Natural killer cell (primary cell): ENCODE data around the gene ALOX15B. TPM values are rescaled to one million over a fixed set of nuclear protein-coding genes. Genes with fewer than 3 reads are reported as not detected.

Experiments used
- ATAC-seq, 3 donors: fragments of 150-1000 bp in 2 of 3; fragments of 200-7000 bp in 1 of 3; cut with Tn5 transposase; 1 replicate in 1 of 3; 2 replicates in 2 of 3; pipeline ENCODE4 v1.10.0; 2021; ENCODE audit warnings: mild to moderate bottlenecking in 2 of 3, moderate library complexity in 2 of 3
- DNase-seq, 2 donors: peaks; one replicate each; pipeline versions ENCODE4 v3.0.0 to v3.0.0-alpha.2; 2013 to 2021; ENCODE audit warnings: mixed read lengths in 1 of 2
- H3K27ac ChIP-seq: one replicate; pipeline ENCODE4 v1.5.1; 2013; ENCODE audit warnings: mild to moderate bottlenecking, low read length
- H3K27me3 ChIP-seq: one replicate; pipeline ENCODE4 v1.6.1; 2013; ENCODE audit warnings: low read length; ENCODE audit not compliant: control insufficient read depth, insufficient read depth
- H3K36me3 ChIP-seq: one replicate; pipeline ENCODE4 v1.6.1; 2013; ENCODE audit warnings: low read length; ENCODE audit not compliant: control insufficient read depth, insufficient read depth
- H3K4me1 ChIP-seq: one replicate; pipeline ENCODE4 v1.6.1; 2013; ENCODE audit warnings: low read length; ENCODE audit not compliant: control insufficient read depth, insufficient read depth
- H3K4me3 ChIP-seq: one replicate; pipeline ENCODE4 v1.5.1; 2013; ENCODE audit warnings: low read length
- H3K9me3 ChIP-seq: one replicate; pipeline ENCODE4 v1.6.1; 2013; ENCODE audit warnings: low read length; ENCODE audit not compliant: control insufficient read depth, insufficient read depth
- H3K27ac Mint-ChIP-seq, 2 donors: one replicate each; pipeline ENCODE4 v1.8.0; 2022; ENCODE audit warnings: mild to moderate bottlenecking in 2 of 2, mixed read lengths in 2 of 2, moderate library complexity in 1 of 2
- H3K27me3 Mint-ChIP-seq, 2 donors: one replicate each; pipeline ENCODE4 v1.8.0; 2022; ENCODE audit warnings: low read depth in 2 of 2, mixed read lengths in 2 of 2
- H3K36me3 Mint-ChIP-seq: one replicate; pipeline ENCODE4 v1.8.0; 2022; ENCODE audit warnings: mixed read lengths
- H3K4me1 Mint-ChIP-seq, 2 donors: one replicate each; pipeline ENCODE4 v1.8.0; 2022; ENCODE audit warnings: mixed read lengths in 2 of 2
- H3K4me3 Mint-ChIP-seq: one replicate; pipeline ENCODE4 v1.8.0; 2022; ENCODE audit warnings: mild to moderate bottlenecking, moderate library complexity, mixed read lengths
- H3K9me3 Mint-ChIP-seq, 2 donors: one replicate each; pipeline ENCODE4 v1.8.0; 2022; ENCODE audit warnings: mixed read lengths in 2 of 2
- WGBS: methylation state at CpG from one replicate; pipeline ENCODE4 v1.1.7; 2013; ENCODE audit warnings: missing lambda C conversion rate; ENCODE audit not compliant: insufficient coverage; 5-methylcytosine and 5-hydroxymethylcytosine counted together
- intact Hi-C: fragments of 100-400 bp; cut with micrococcal nuclease; formaldehyde crosslinking; loops from one replicate; pipeline ENCODE4 v1.14.2; 2022
- total RNA-seq, 4 donors: library from RNA; stranded (reverse); fragments of 120-200 nt in 1 of 4; gene quantifications; one replicate each; pipeline versions ENCODE4 v1.2.3 to v1.2.4, GENCODE V29; 2013 to 2022
- TF ChIP-seq, protein P1 (sequence below): fragments of 200-600 bp; IDR thresholded peaks from one replicate; pipeline ENCODE4 v1.8.0; 2022; ENCODE audit warnings: antibody characterized with exemption

ALOX15B gene
- total RNA-seq, 3 donors from 2014 or later (not counting 1 experiment from before 2014, with no cell fraction given), result not detected

DNA sequence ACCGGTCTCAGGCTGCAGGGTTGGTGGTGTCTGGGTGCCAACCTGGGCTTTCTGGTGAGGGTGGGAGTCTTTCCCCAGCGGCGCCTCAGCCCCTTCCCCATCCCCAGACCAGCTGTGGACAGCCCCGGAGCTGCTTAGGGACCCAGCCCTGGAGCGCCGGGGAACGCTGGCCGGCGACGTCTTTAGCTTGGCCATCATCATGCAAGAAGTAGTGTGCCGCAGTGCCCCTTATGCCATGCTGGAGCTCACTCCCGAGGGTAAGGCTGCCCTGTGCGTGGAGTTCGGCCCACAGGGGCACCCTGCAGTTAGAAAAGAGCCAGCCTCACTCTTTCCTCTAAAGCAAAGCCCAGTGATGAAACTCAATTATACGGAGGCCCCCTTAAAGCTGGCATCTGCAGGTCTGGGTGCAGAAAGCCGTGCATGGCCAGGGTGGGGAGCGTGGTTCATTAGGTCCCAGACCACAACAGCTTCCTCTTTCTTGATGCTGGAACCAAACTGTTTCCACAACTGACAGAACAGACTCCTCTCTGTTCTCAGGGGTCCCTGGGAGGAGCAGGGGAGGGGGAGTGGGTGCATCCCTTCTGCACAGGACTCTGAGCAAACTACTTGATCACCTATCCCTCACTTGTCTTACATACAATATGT is 25.7 kb upstream of the ALOX15B start:
- H3K9me3 Mint-ChIP-seq, result no peaks in the 10 kb centered on the region
- H3K27me3 Mint-ChIP-seq, result peaks cover 0 to 20% of the 10 kb centered on the region in 2 donors
- no peaks in the 10 kb centered on the region for H3K36me3 Mint-ChIP-seq
- Histone ChIP-seq H3K4me1 (peaks cover 30% of the 10 kb centered on the region), H3K4me3 (no peak overlapping the region), H3K9me3 (no peaks in the 10 kb centered on the region), H3K27ac (no peak overlapping the region), H3K27me3 (peaks cover 10% of the 10 kb centered on the region), H3K36me3 (no peaks in the 10 kb centered on the region)
- H3K4me3 Mint-ChIP-seq, result no peak overlapping the region
- DNase-seq, result no peak
- WGBS, result 65% methylated on average over 17 of the region's 17 CpGs
- no peak overlapping the region for H3K27ac Mint-ChIP-seq
- intact Hi-C loops, result no loop called here
- peaks cover 8 to 22% of the 10 kb centered on the region in 2 donors for H3K4me1 Mint-ChIP-seq
- ATAC-seq, result no peak
- TF ChIP-seq, protein P1, sequence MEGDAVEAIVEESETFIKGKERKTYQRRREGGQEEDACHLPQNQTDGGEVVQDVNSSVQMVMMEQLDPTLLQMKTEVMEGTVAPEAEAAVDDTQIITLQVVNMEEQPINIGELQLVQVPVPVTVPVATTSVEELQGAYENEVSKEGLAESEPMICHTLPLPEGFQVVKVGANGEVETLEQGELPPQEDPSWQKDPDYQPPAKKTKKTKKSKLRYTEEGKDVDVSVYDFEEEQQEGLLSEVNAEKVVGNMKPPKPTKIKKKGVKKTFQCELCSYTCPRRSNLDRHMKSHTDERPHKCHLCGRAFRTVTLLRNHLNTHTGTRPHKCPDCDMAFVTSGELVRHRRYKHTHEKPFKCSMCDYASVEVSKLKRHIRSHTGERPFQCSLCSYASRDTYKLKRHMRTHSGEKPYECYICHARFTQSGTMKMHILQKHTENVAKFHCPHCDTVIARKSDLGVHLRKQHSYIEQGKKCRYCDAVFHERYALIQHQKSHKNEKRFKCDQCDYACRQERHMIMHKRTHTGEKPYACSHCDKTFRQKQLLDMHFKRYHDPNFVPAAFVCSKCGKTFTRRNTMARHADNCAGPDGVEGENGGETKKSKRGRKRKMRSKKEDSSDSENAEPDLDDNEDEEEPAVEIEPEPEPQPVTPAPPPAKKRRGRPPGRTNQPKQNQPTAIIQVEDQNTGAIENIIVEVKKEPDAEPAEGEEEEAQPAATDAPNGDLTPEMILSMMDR, result no peak

DNA sequence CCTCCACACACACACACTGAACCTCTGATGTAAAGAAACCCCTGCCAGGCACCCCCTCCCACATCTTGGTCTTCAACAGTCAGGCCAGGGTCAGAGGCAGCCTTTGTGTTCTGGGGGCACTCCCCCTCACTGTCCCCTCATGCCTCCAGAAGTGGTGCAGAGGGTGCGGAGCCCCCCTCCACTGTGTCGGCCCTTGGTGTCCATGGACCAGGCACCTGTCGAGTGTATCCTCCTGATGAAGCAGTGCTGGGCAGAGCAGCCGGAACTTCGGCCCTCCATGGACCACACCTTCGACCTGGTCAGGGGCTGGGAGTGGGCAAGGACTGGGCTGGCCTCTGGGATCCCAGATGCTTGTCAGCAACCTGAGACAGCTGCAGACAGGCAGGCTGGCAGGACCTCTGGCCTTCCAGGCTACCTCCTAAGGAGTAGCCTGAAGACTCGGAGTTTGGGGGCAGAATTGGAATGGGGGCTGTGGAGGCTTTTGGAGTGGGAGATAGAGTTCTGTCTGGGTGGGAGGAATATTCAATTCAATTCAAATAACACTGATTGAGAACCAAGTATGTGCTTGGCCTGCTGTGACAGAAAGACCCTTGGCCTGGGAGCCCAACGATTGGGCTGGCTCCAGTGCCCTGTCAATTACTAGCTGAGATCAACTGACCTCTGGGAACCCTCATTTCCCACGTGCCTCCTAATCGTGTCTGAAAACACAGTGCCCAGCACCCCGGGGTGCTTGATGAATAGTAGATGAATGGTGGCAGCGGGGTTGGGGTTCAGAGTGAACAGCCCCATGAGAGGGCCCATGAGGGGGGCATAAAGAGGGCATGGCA is 24.9 kb upstream of the ALOX15B start:
- WGBS, result 90% methylated on average over 12 of the region's 12 CpGs
- H3K27ac Mint-ChIP-seq, result no peak overlapping the region
- H3K9me3 Mint-ChIP-seq, result no peaks in the 10 kb centered on the region

DNA sequence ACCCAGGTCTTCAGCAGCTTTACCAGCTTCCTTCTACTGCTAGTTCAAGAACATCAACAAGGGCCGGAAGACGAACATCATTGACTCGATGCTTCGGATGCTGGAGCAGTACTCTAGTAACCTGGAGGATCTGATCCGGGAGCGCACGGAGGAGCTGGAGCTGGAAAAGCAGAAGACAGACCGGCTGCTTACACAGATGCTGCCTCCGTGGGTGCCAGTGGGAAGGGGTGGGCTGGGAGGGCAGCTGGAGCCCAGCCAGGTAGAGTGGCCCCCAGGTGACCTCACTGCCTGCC is 24.4 kb upstream of the ALOX15B start:
- no peak overlapping the region for H3K27ac Mint-ChIP-seq
- peaks cover 10% of the 10 kb centered on the region for H3K27me3 ChIP-seq
- H3K27me3 Mint-ChIP-seq, result peaks cover 0 to 21% of the 10 kb centered on the region in 2 donors
- peaks cover 30% of the 10 kb centered on the region for H3K4me1 ChIP-seq
- no peak for ATAC-seq
- no peak overlapping the region for H3K27ac ChIP-seq
- DNase-seq, result no peak
- no peaks in the 10 kb centered on the region for H3K36me3 Mint-ChIP-seq
- WGBS, result 93% methylated on average over 9 of the region's 9 CpGs
- no peak overlapping the region for H3K4me3 ChIP-seq
- no peak overlapping the region for H3K4me3 Mint-ChIP-seq
- intact Hi-C loops, result no loop called here
- no peaks in the 10 kb centered on the region for H3K9me3 Mint-ChIP-seq
- H3K36me3 ChIP-seq, result no peaks in the 10 kb centered on the region
- peaks cover 8 to 22% of the 10 kb centered on the region in 2 donors for H3K4me1 Mint-ChIP-seq
- H3K9me3 ChIP-seq, result no peaks in the 10 kb centered on the region
- TF ChIP-seq, protein P1, result no peak

More for the DNA sequence above, 24.9 kb upstream of the ALOX15B start:
- Mint-ChIP-seq H3K4me1 (peaks cover 8 to 22% of the 10 kb centered on the region in 2 donors), H3K36me3 (no peaks in the 10 kb centered on the region), H3K4me3 (no peak overlapping the region), H3K27me3 (peaks cover 0 to 20% of the 10 kb centered on the region in 2 donors)
- intact Hi-C loops, result no loop called here
- Histone ChIP-seq H3K9me3 (no peaks in the 10 kb centered on the region), H3K36me3 (no peaks in the 10 kb centered on the region), H3K27ac (no peak overlapping the region), H3K4me1 (peaks cover 30% of the 10 kb centered on the region), H3K27me3 (peaks cover 10% of the 10 kb centered on the region), H3K4me3 (no peak overlapping the region)
- DNase-seq, result no peak
- ATAC-seq, result no peak
- TF ChIP-seq, protein P1, result no peak
